T-cell (primary cell): ENCODE data around the gene NRG4. TPM values are rescaled to one million over a fixed set of nuclear protein-coding genes. Genes with fewer than 3 reads are reported as not detected.

Source experiments
- ATAC-seq, 4 experiments: fragments of 200-7000 bp in 3 of 4; fragments of 150-1000 bp in 1 of 4; cut with Tn5 transposase; replicated peaks in 1 of 4; 1 replicate in 3 of 4; 2 replicates in 1 of 4; pipeline ENCODE4 v1.10.0; 2021; ENCODE audit warnings: moderate library complexity in 3 of 4, mild to moderate bottlenecking in 2 of 4, moderate number of reproducible peaks in 1 of 4
- CTCF ChIA-PET, 2 donors: fragments of 300-600 bp; sonication (Branson Sonifier 250); formaldehyde crosslinking; loops; one replicate each; lab custom pipeline; 2022; ENCODE audit warnings: antibody characterized with exemption in 2 of 2; lab: Charles Lee
- POLR2A ChIA-PET, 2 donors: fragments of 300-600 bp; sonication (Branson Sonifier 250); formaldehyde crosslinking; loops; one replicate each; lab custom pipeline; 2022; ENCODE audit warnings: antibody characterized with exemption in 2 of 2; lab: Charles Lee
- DNase-seq, 35 experiments: peaks; one replicate each; pipeline versions ENCODE4 v3.0.0 to v3.0.0-alpha.2; 2013 to 2023
- H3K27ac ChIP-seq: one replicate; pipeline ENCODE4 v1.5.1; 2013; ENCODE audit warnings: low read length
- H3K27me3 ChIP-seq, 2 experiments: replicated peaks in 1 of 2; 1 replicate in 1 of 2; 2 replicates in 1 of 2; pipeline versions ENCODE4 v1.6.1 to v1.7.0; 2013; ENCODE audit warnings: low read length in 1 of 2, mixed read lengths in 1 of 2; ENCODE audit not compliant: control insufficient read depth in 2 of 2, insufficient read depth in 2 of 2; ENCODE audit errors: extremely low read depth in 1 of 2
- H3K36me3 ChIP-seq, 2 donors: 1 replicate in 1 of 2; 2 replicates in 1 of 2; pipeline versions ENCODE4 v1.6.1 to v1.7.0; 2013; ENCODE audit warnings: low read length in 1 of 2; ENCODE audit not compliant: control insufficient read depth in 2 of 2, insufficient read depth in 1 of 2; ENCODE audit errors: extremely low read depth in 1 of 2
- H3K4me1 ChIP-seq, 2 experiments: 1 replicate in 1 of 2; 2 replicates in 1 of 2; pipeline versions ENCODE4 v1.6.1 to v1.7.0; 2013; ENCODE audit warnings: low read length in 2 of 2, mixed read lengths in 1 of 2; ENCODE audit not compliant: insufficient read depth in 2 of 2, control insufficient read depth in 1 of 2; ENCODE audit errors: extremely low read depth in 1 of 2
- H3K4me3 ChIP-seq, 2 donors: 1 replicate in 1 of 2; 2 replicates in 1 of 2; pipeline versions ENCODE4 v1.5.1 to v1.7.0; 2013; ENCODE audit warnings: mild to moderate bottlenecking in 2 of 2, low read length in 1 of 2, moderate library complexity in 1 of 2; ENCODE audit not compliant: control insufficient read depth in 1 of 2; ENCODE audit errors: extremely low read depth in 1 of 2
- H3K9me3 ChIP-seq: 2 replicates; pipeline ENCODE4 v1.7.0; 2013
- H3K27ac Mint-ChIP-seq, 2 donors: one replicate each; pipeline ENCODE4 v1.8.0; 2020 to 2021; ENCODE audit warnings: mild to moderate bottlenecking in 2 of 2, mixed read lengths in 2 of 2
- H3K27me3 Mint-ChIP-seq, 2 donors: one replicate each; pipeline ENCODE4 v1.8.0; 2021 to 2022; ENCODE audit warnings: mixed read lengths in 2 of 2
- H3K36me3 Mint-ChIP-seq: one replicate; pipeline ENCODE4 v1.8.0; 2021; ENCODE audit warnings: mixed read lengths
- H3K4me1 Mint-ChIP-seq, 3 donors: one replicate each; pipeline ENCODE4 v1.8.0; 2020 to 2022; ENCODE audit warnings: mixed read lengths in 3 of 3, mild to moderate bottlenecking in 1 of 3
- H3K4me3 Mint-ChIP-seq, 3 donors: one replicate each; pipeline ENCODE4 v1.8.0; 2020 to 2022; ENCODE audit warnings: mild to moderate bottlenecking in 3 of 3, mixed read lengths in 3 of 3, moderate library complexity in 3 of 3
- H3K9me3 Mint-ChIP-seq, 3 donors: one replicate each; pipeline ENCODE4 v1.8.0; 2020 to 2022; ENCODE audit warnings: mixed read lengths in 3 of 3
- WGBS: methylation state at CpG from one replicate; pipeline ENCODE4 v1.1.5; 2013; ENCODE audit warnings: missing lambda C conversion rate; ENCODE audit not compliant: insufficient coverage; 5-methylcytosine and 5-hydroxymethylcytosine counted together
- total RNA-seq, 35 experiments: library from RNA in 6 of 35; stranded (reverse) in 6 of 35; fragments of 120-200 nt in 1 of 35; gene quantifications; one replicate each; pipeline versions ENCODE4 v1.2.1 to v1.2.4 and lab custom pipeline; 2013 to 2026

NRG4 gene
- total RNA-seq, 5 donors from 2014 or later (not counting 1 experiment from before 2014, with no cell fraction given): 0.06 to 0.20 (median 0.09) TPM; not detected in 2

GRCh38 chr15:75955720-75956119, 56.5 kb downstream of the NRG4 start:
- Histone ChIP-seq H3K9me3 (no peaks in the 10 kb centered on the region), H3K4me3 (no peak overlapping the region), H3K4me1 (no peaks in the 10 kb centered on the region), H3K36me3 (no peaks in the 10 kb centered on the region), H3K27ac (no peak overlapping the region), H3K27me3 (no peaks in the 10 kb centered on the region)
- POLR2A ChIA-PET: no interaction called here
- Mint-ChIP-seq H3K27me3 (peaks cover 36 to 48% of the 10 kb centered on the region in 2 donors), H3K4me1 (peaks cover 0 to 2% (median 0%) of the 10 kb centered on the region in 3 donors), H3K36me3 (no peaks in the 10 kb centered on the region), H3K27ac (no peak overlapping the region), H3K9me3 (no peaks in the 10 kb centered on the region), H3K4me3 (no peak overlapping the region)
- CTCF ChIA-PET: interaction anchor here in 1 of 2 donors (0.6 kb wide), 1 partner anchor 14 kb away, joined by 4 read pairs; no protein-coding TSS in a partner anchor
- ATAC-seq (no peak), DNase-seq (no peak)
- no CpG with 5 or more reads among the region's 1 CpG for WGBS

- Histone ChIP-seq H3K27me3 (peaks cover 0 to 10% of the 10 kb centered on the region in 2 experiments), H3K9me3 (no peaks in the 10 kb centered on the region), H3K4me1 (no peaks in the 10 kb centered on the region), H3K4me3 (no peak overlapping the region), H3K36me3 (no peaks in the 10 kb centered on the region), H3K27ac (no peak overlapping the region)
- no peaks in the 10 kb centered on the region for H3K9me3 Mint-ChIP-seq
- WGBS: 50% methylated on average over 1 of the region's 4 CpGs
- no peak for ATAC-seq
- DNase-seq: no peak
- peaks cover 47 to 52% of the 10 kb centered on the region in 2 donors for H3K27me3 Mint-ChIP-seq
- H3K27ac Mint-ChIP-seq: no peak overlapping the region
- H3K4me1 Mint-ChIP-seq: peaks cover 0 to 2% (median 0%) of the 10 kb centered on the region in 3 donors
- POLR2A ChIA-PET: no interaction called here
- CTCF ChIA-PET: no interaction called here
- no peaks in the 10 kb centered on the region for H3K36me3 Mint-ChIP-seq
- no peak overlapping the region for H3K4me3 Mint-ChIP-seq
These were observed 59.7 kb downstream of the NRG4 start for GRCh38 chr15:75952525-75952924.

GRCh38 chr15:75948761-75949296, 63.4 kb downstream of the NRG4 start:
- ATAC-seq: no peak
- CTCF ChIA-PET: no interaction called here
- Mint-ChIP-seq H3K9me3 (no peaks in the 10 kb centered on the region), H3K4me3 (no peak overlapping the region), H3K4me1 (peaks cover 0 to 2% (median 0%) of the 10 kb centered on the region in 3 donors), H3K36me3 (no peaks in the 10 kb centered on the region), H3K27me3 (peaks cover 41 to 46% of the 10 kb centered on the region in 2 donors), H3K27ac (no peak overlapping the region)
- Histone ChIP-seq H3K27ac (no peak overlapping the region), H3K27me3 (peaks cover 0 to 10% of the 10 kb centered on the region in 2 experiments), H3K9me3 (no peaks in the 10 kb centered on the region), H3K36me3 (no peaks in the 10 kb centered on the region), H3K4me3 (no peak overlapping the region), H3K4me1 (no peaks in the 10 kb centered on the region)
- POLR2A ChIA-PET: no interaction called here
- WGBS: 80% methylated on average over 5 of the region's 8 CpGs
- DNase-seq: no peak

GRCh38 chr15:75947092-75947491, 65.1 kb downstream of the NRG4 start:
- no CpG with 5 or more reads among the region's 1 CpG for WGBS
- H3K4me3 Mint-ChIP-seq: no peak overlapping the region
- peaks cover 35 to 41% of the 10 kb centered on the region in 2 donors for H3K27me3 Mint-ChIP-seq
- POLR2A ChIA-PET: no interaction called here
- CTCF ChIA-PET: interaction anchor here in 1 of 2 donors (0.6 kb wide), 1 partner anchor 10 kb away, joined by 3 read pairs; no protein-coding TSS in a partner anchor
- Histone ChIP-seq H3K9me3 (no peaks in the 10 kb centered on the region), H3K36me3 (no peaks in the 10 kb centered on the region), H3K27ac (no peak overlapping the region), H3K27me3 (peaks cover 0 to 10% of the 10 kb centered on the region in 2 experiments), H3K4me3 (no peak overlapping the region), H3K4me1 (no peaks in the 10 kb centered on the region)
- DNase-seq: no peak
- no peaks in the 10 kb centered on the region for H3K36me3 Mint-ChIP-seq
- H3K9me3 Mint-ChIP-seq: no peaks in the 10 kb centered on the region
- no peaks in the 10 kb centered on the region for H3K4me1 Mint-ChIP-seq
- no peak for ATAC-seq
- no peak overlapping the region for H3K27ac Mint-ChIP-seq

- Histone ChIP-seq H3K27ac (no peak overlapping the region), H3K4me1 (no peaks in the 10 kb centered on the region), H3K4me3 (no peak overlapping the region), H3K36me3 (no peaks in the 10 kb centered on the region), H3K9me3 (no peaks in the 10 kb centered on the region), H3K27me3 (peaks cover 0 to 10% of the 10 kb centered on the region in 2 experiments)
- DNase-seq (no peak), ATAC-seq (no peak)
- H3K27me3 Mint-ChIP-seq: peaks cover 28 to 31% of the 10 kb centered on the region in 2 donors
- H3K4me1 Mint-ChIP-seq: no peaks in the 10 kb centered on the region
- no peak overlapping the region for H3K4me3 Mint-ChIP-seq
- CTCF ChIA-PET: no interaction called here
- H3K9me3 Mint-ChIP-seq: no peaks in the 10 kb centered on the region
- no peak overlapping the region for H3K27ac Mint-ChIP-seq
- no peaks in the 10 kb centered on the region for H3K36me3 Mint-ChIP-seq
- POLR2A ChIA-PET: no interaction called here
- WGBS: 78% methylated on average over 2 of the region's 4 CpGs
These were observed 66.3 kb downstream of the NRG4 start for GRCh38 chr15:75945953-75946352.

GRCh38 chr15:75943713-75944215, 68.5 kb downstream of the NRG4 start:
- H3K4me1 ChIP-seq: no peaks in the 10 kb centered on the region
- no peak overlapping the region for H3K27ac Mint-ChIP-seq
- no CpG with 5 or more reads among the region's 1 CpG for WGBS

More at GRCh38 chr15:75943713-75944215, 68.5 kb downstream of the NRG4 start:
- Histone ChIP-seq H3K4me3 (no peak overlapping the region), H3K36me3 (no peaks in the 10 kb centered on the region), H3K27me3 (peaks cover 0 to 5% of the 10 kb centered on the region in 2 experiments), H3K27ac (no peak overlapping the region), H3K9me3 (no peaks in the 10 kb centered on the region)
- DNase-seq: no peak
- no peaks in the 10 kb centered on the region for H3K4me1 Mint-ChIP-seq
- no peak overlapping the region for H3K4me3 Mint-ChIP-seq
- no peak for ATAC-seq
- H3K36me3 Mint-ChIP-seq: peaks cover 6% of the 10 kb centered on the region
- peaks cover 4 to 12% (median 11%) of the 10 kb centered on the region in 3 donors for H3K9me3 Mint-ChIP-seq
- peaks cover 15 to 16% of the 10 kb centered on the region in 2 donors for H3K27me3 Mint-ChIP-seq
- ChIA-PET POLR2A (no interaction called here), CTCF (no interaction called here)
